Kidney (tissue), 14 donors: ENCODE data around the gene CD1E. TPM values are rescaled to one million over a fixed set of nuclear protein-coding genes. Genes with fewer than 3 reads are reported as not detected.

ENCODE experiments used
- DNase-seq, 5 donors: peaks; one replicate each; pipeline ENCODE4 v3.0.0-alpha.2; 2013 to 2020
- FAIRE-seq: peaks from 2 replicates; lab custom pipeline; 2012; peaks lifted over from hg19 to GRCh38; lab: Jason Lieb, UNC
- H3K27ac ChIP-seq, 2 donors: one replicate each; pipeline ENCODE4 v1.7.0; 2013; ENCODE audit warnings: low read depth in 2 of 2, low read length in 2 of 2, inconsistent platforms in 1 of 2
- H3K27me3 ChIP-seq: one replicate; pipeline ENCODE4 v1.7.1; 2013; ENCODE audit warnings: low read length, inconsistent platforms; ENCODE audit not compliant: control insufficient read depth, insufficient read depth
- H3K36me3 ChIP-seq, 3 donors: one replicate each; pipeline versions ENCODE4 v1.7.0 to v1.7.1; 2013; ENCODE audit warnings: low read length in 3 of 3, control low read depth in 1 of 3, inconsistent platforms in 1 of 3; ENCODE audit not compliant: insufficient read depth in 3 of 3, control insufficient read depth in 2 of 3
- H3K4me1 ChIP-seq, 3 donors: one replicate each; pipeline versions ENCODE4 v1.7.0 to v1.7.1; 2013; ENCODE audit warnings: low read length in 3 of 3, inconsistent platforms in 1 of 3, low read depth in 1 of 3; ENCODE audit not compliant: control insufficient read depth in 2 of 3, insufficient read depth in 2 of 3
- H3K4me3 ChIP-seq, 3 donors: one replicate each; pipeline versions ENCODE4 v1.7.0 to v1.8.1; 2013; ENCODE audit warnings: low read length in 3 of 3, control low read depth in 1 of 3, inconsistent platforms in 1 of 3
- H3K9ac ChIP-seq, 3 donors: one replicate each; pipeline versions ENCODE4 v1.7.0 to v1.7.1; 2013; ENCODE audit warnings: low read length in 3 of 3, control low read depth in 1 of 3, inconsistent platforms in 1 of 3
- H3K9me3 ChIP-seq, 3 donors: one replicate each; pipeline versions ENCODE4 v1.7.0 to v1.7.1; 2013; ENCODE audit warnings: low read length in 3 of 3, control low read depth in 1 of 3, inconsistent platforms in 1 of 3; ENCODE audit not compliant: control insufficient read depth in 2 of 3, insufficient read depth in 1 of 3
- CTCF ChIP-seq: IDR thresholded peaks from 3 replicates; pipeline ENCODE4 v1.5.1; 2012; ENCODE audit warnings: mild to moderate bottlenecking, moderate library complexity, borderline replicate concordance; ENCODE audit not compliant: insufficient read depth; ENCODE audit errors: extremely low read depth
- intact Hi-C: fragments of 100-400 bp; cut with DNase I; formaldehyde crosslinking; loops from one replicate; pipeline ENCODE4 v1.11.1; 2022
- polyA plus RNA-seq: library from polyadenylated mRNA; stranded (reverse); fragments of 350-450 nt; fragmentation: Illumina TruSeq; extraction: RNeasy Lipid Tissue Mini Kit (QIAGEN cat#74804); gene quantifications from one replicate; pipeline ENCODE4 v1.2.3, GENCODE V29; 2014; ENCODE audit warnings: low read depth, low replicate concordance; ENCODE audit not compliant: insufficient read depth
- total RNA-seq: library from RNA; stranded (reverse); fragmentation: NEBNext Ultra II Directional; extraction: Animal tissue kit (Norgen Biotek cat#: 25700); gene quantifications from one replicate; pipeline ENCODE4 v1.2.1, GENCODE V29; 2021
- donor health status: control.
- donor health status: control.
- donor health status: control.
- donor health status: control.
- donor health status: control.
- donor health status: DM: yes; HTN: yes; CAD: no.
- donor health status: Normal renal cell carcinoma (clear cell type).

The CD1E gene
- total and polyA plus RNA-seq, 2 donors from 2014 or later, result 3.5 TPM; not detected in 1

GRCh38 chr1:158398818-158399514 lies 45.3 kb downstream of the CD1E start, which contains the start of gene OR10T2:
TSS of gene OR10T2 (minus strand) at chr1:158399466. CDS start at chr1:158399466, 0 bp downstream.
- FAIRE-seq, result no peak
- Histone ChIP-seq H3K27me3 (no peaks in the 10 kb centered on the region), H3K27ac (no peak within 1 kb of the TSS), H3K36me3 (no peaks in the 10 kb centered on the region), H3K4me3 (no peak within 1 kb of the TSS), H3K4me1 (no peaks in the 10 kb centered on the region), H3K9me3 (no peaks in the 10 kb centered on the region), H3K9ac (no peak within 1 kb of the TSS)
- intact Hi-C loops, result no loop called here
- DNase-seq, result no peak
- TF ChIP-seq CTCF, result no peak

GRCh38 chr1:158400871-158401270 lies 47.2 kb downstream of the CD1E start:
- Histone ChIP-seq H3K9me3 (no peaks in the 10 kb centered on the region), H3K9ac (no peak overlapping the region), H3K36me3 (no peaks in the 10 kb centered on the region), H3K27me3 (no peaks in the 10 kb centered on the region), H3K4me3 (no peak overlapping the region), H3K4me1 (no peaks in the 10 kb centered on the region), H3K27ac (no peak overlapping the region)
- intact Hi-C loops, result no loop called here
- DNase-seq (no peak), FAIRE-seq (no peak)
- no peak for TF ChIP-seq CTCF

- H3K9me3 ChIP-seq, result no peaks in the 10 kb centered on the region
- no peak overlapping the region for H3K27ac ChIP-seq
- FAIRE-seq (no peak), DNase-seq (no peak)
- no peak overlapping the region for H3K9ac ChIP-seq
- H3K36me3 ChIP-seq, result no peaks in the 10 kb centered on the region
- no peak overlapping the region for H3K4me3 ChIP-seq
- intact Hi-C loops, result no loop called here
- no peaks in the 10 kb centered on the region for H3K27me3 ChIP-seq
- no peak for TF ChIP-seq CTCF
- no peaks in the 10 kb centered on the region for H3K4me1 ChIP-seq
These were observed 53.4 kb downstream of the CD1E start for GRCh38 chr1:158407092-158407491.

Other genes with a start within 250 kb of the CD1E start
- 3.2 TPM for gene CD1D, start 173.0 kb upstream of the CD1E start, total RNA-seq
- gene CD1D, start 173.0 kb upstream of the CD1E start, polyA plus RNA-seq, result 0.77 TPM
- gene CD1A, start 99.5 kb upstream of the CD1E start, total RNA-seq, result 0.22 TPM
- not detected for gene CD1A, start 99.5 kb upstream of the CD1E start, polyA plus RNA-seq
- 4.8 TPM for gene CD1C, start 64.0 kb upstream of the CD1E start, total RNA-seq
- gene CD1C, start 64.0 kb upstream of the CD1E start, polyA plus RNA-seq, result 0.45 TPM
- gene CD1B, start 22.4 kb upstream of the CD1E start, total RNA-seq, result 0.60 TPM
- gene CD1B, start 22.4 kb upstream of the CD1E start, polyA plus RNA-seq, result not detected
- not detected for gene OR10T2, start 45.6 kb downstream of the CD1E start, total RNA-seq
- not detected for gene OR10T2, start 45.6 kb downstream of the CD1E start, polyA plus RNA-seq
- gene OR10K2, start 72.3 kb downstream of the CD1E start, total RNA-seq, result not detected
- gene OR10K2, start 72.3 kb downstream of the CD1E start, polyA plus RNA-seq, result not detected
- not detected for gene OR10K1, start 107.9 kb downstream of the CD1E start, total RNA-seq
- gene OR10K1, start 107.9 kb downstream of the CD1E start, polyA plus RNA-seq, result not detected
- not detected for gene OR10R2, start 118.3 kb downstream of the CD1E start, total RNA-seq
- gene OR10R2, start 118.3 kb downstream of the CD1E start, polyA plus RNA-seq, result not detected
- gene OR6Y1, start 200.5 kb downstream of the CD1E start, total RNA-seq, result not detected
- not detected for gene OR6Y1, start 200.5 kb downstream of the CD1E start, polyA plus RNA-seq
- gene OR6P1, start 216.7 kb downstream of the CD1E start, total RNA-seq, result not detected
- gene OR6P1, start 216.7 kb downstream of the CD1E start, polyA plus RNA-seq, result not detected
- gene OR10X1, start 226.0 kb downstream of the CD1E start, total RNA-seq, result not detected
- not detected for gene OR10X1, start 226.0 kb downstream of the CD1E start, polyA plus RNA-seq